Kidney epithelial cell (primary cell): Measurements from ENCODE around the gene TLR5. TPM values are rescaled to one million over a fixed set of nuclear protein-coding genes. Genes with fewer than 3 reads are reported as not detected.

Experiments used
- DNase-seq: peaks from one replicate; pipeline ENCODE4 v3.0.0-alpha.2; 2010; ENCODE audit warnings: low read depth
- H3K27me3 ChIP-seq: 2 replicates; pipeline ENCODE4 v1.6.0; 2011; ENCODE audit warnings: low read length; ENCODE audit not compliant: control insufficient read depth, insufficient read depth
- H3K36me3 ChIP-seq: 2 replicates; pipeline ENCODE4 v1.5.1; 2011; ENCODE audit warnings: low read length; ENCODE audit not compliant: control insufficient read depth, insufficient read depth
- H3K4me3 ChIP-seq: 2 replicates; pipeline ENCODE4 v1.5.1; 2011; ENCODE audit warnings: low read depth, mild to moderate bottlenecking, control low read depth, low read length
- total RNA-seq: library from RNA; depleted of rRNA; stranded (reverse); fragments of >200 nt; gene quantifications from 2 replicates; pipeline ENCODE4 v1.2.3, GENCODE V29; 2015
- TF ChIP-seq, protein P1 (sequence below): IDR thresholded peaks from 2 replicates; pipeline ENCODE4 v1.5.1; 2011; ENCODE audit warnings: mild to moderate bottlenecking, moderate library complexity, low read length, control low read depth, inconsistent platforms; ENCODE audit not compliant: insufficient read depth, poor library complexity, severe bottlenecking

The TLR5 gene
- total RNA-seq, 1 donor from 2014 or later = 3.7 TPM

DNA sequence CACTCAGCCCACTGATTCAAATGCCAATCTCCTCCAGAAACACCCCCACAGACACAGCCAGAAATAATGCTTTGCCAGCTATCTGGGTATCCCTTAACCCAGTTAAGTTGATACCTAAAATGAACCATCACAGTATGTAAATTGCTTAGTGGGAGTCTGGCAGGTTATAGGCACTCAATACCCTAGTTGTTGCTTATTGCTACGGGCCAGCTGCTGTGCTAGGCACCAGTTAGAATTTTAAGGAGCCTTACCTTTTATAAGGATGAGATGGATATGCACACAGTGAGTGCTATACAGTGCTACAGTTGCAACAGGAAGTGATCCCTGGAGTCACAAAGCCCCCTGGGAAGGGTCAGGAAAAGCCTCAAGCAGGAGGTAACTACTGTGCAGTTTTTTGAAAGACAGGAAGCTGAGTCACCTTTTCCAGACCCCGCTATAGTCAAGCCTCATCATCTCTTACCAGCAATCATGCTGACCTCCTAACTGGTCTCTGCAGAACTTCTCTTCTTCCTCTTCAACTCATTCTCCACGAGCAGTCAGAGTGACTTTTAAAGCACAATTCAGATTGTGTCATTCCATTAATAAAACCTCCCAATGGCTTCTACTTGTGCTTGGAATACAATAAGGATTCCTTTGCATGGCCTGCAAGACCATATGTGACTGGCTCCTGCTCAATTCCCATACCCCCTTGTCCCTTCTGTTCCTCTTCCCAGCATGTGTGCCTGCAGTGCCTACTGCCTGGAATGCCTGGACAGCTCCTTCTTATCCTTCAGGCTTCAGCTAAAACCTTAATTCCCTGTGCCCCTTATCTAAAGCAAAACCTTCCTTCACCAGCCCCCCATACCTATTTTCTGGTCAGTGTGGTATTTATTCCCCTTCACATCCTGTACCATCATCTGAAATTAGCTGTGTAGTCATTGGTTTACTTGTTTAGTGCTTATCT lies 10.4 kb upstream of the TLR5 start:
- TF ChIP-seq, protein P1, sequence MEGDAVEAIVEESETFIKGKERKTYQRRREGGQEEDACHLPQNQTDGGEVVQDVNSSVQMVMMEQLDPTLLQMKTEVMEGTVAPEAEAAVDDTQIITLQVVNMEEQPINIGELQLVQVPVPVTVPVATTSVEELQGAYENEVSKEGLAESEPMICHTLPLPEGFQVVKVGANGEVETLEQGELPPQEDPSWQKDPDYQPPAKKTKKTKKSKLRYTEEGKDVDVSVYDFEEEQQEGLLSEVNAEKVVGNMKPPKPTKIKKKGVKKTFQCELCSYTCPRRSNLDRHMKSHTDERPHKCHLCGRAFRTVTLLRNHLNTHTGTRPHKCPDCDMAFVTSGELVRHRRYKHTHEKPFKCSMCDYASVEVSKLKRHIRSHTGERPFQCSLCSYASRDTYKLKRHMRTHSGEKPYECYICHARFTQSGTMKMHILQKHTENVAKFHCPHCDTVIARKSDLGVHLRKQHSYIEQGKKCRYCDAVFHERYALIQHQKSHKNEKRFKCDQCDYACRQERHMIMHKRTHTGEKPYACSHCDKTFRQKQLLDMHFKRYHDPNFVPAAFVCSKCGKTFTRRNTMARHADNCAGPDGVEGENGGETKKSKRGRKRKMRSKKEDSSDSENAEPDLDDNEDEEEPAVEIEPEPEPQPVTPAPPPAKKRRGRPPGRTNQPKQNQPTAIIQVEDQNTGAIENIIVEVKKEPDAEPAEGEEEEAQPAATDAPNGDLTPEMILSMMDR = no peak
- DNase-seq = no peak
- Histone ChIP-seq H3K4me3 (no peak overlapping the region), H3K27me3 (no peaks in the 10 kb centered on the region), H3K36me3 (no peaks in the 10 kb centered on the region)

DNA sequence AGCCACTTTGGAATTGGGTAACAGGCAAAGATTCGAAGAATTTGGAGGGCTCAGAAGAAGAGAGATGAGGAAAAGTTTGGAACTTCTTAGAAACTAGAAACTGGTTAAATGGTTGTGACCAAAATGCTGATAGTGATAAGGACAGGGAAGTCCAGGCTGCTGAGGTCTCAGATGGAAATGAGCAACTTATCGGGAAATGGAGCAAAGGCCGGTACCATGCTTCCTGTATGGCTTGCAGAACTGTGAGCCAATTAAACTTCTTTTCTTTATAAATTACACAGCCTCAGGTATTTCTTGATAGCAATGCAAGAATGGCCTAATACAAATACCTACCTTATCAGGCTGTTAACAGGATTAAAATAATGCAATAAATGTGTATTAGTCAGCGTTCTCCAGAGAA lies 9.4 kb upstream of the TLR5 start:
- TF ChIP-seq, protein P1 = no peak

GRCh38 chr1:223150443-223150842 lies 7.4 kb upstream of the TLR5 start:
- Histone ChIP-seq H3K36me3 (no peaks in the 10 kb centered on the region), H3K27me3 (no peaks in the 10 kb centered on the region), H3K4me3 (no peak overlapping the region)
- DNase-seq = no peak
- TF ChIP-seq, protein P1 = no peak

More for the DNA sequence above, 9.4 kb upstream of the TLR5 start:
- no peak overlapping the region for H3K4me3 ChIP-seq
- no peaks in the 10 kb centered on the region for H3K27me3 ChIP-seq
- no peak for DNase-seq
- H3K36me3 ChIP-seq = no peaks in the 10 kb centered on the region

GRCh38 chr1:223147873-223148272 lies 4.8 kb upstream of the TLR5 start:
- TF ChIP-seq, protein P1 = no peak
- no peak overlapping the region for H3K4me3 ChIP-seq
- H3K36me3 ChIP-seq = no peaks in the 10 kb centered on the region
- DNase-seq = no peak
- no peaks in the 10 kb centered on the region for H3K27me3 ChIP-seq

DNA sequence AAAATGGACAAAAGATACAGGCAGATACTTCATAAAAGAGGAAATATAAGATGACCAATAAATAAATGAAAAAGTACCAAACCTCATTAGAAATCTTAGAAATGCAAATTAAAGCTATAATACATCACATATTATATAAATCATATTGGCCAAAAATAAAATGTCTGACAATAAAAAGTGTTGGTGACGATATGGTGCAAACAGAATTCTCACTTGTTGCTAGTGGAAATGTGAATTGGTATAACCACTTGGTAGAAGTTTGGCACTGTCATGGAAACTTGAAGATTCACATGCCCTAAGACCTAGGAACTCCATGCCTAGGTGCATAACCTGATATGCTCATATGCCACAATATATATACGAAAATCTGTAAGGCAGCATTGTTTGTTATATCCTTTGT lies 4.4 kb upstream of the TLR5 start:
- H3K27me3 ChIP-seq = no peaks in the 10 kb centered on the region
- no peak for DNase-seq
- TF ChIP-seq, protein P1 = no peak
- no peaks in the 10 kb centered on the region for H3K36me3 ChIP-seq
- H3K4me3 ChIP-seq = no peak overlapping the region
